Inflammatory macrophage treated with lipopolysaccharide for 1 hour (primary cell): Measurements from ENCODE around the gene CCDC174.

ENCODE experiments used
- DNase-seq, 2 donors: peaks; one replicate each; pipeline ENCODE4 v3.0.0-alpha.2; 2020 to 2022

Gene CCDC174

DNA sequence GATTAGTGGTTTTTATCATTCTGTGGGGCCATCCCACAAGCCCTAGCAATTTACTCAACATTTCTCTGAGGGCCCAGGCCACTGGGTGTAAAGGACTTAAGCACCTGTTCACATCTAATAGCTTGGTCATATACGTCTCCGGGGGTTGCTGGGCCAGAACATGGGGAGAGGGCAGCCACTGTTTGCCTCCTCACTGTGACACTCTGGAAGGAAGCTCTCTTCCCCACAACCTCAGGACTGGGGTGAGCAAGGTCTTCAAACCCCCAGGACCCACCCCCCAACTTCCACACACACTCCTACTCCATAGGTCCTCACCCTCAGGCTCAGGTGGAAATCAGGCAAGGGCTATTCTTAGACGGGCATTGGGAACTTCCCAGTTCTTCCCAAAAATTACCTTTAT lies 52.2 kb downstream of the CCDC174 start:
- DNase-seq, result no peak

DNA sequence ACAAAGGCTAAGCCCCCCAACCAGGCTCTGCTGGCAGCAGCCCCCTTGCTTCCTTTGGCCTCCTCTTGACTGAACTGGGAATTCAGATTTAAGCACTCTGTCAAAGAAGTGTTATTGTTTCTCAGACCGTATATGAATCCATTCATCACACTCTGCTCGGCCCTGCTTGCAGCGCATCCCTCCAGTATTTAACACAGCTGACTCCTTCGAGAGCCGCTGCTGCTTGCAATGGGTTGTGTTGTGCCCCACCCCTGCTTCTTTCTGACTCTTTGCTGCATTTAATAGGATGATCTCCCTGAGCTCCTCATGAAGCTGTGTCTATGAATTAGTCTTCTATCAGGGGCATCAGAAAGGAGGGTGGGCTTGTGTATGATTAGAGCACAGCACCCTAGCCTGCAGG lies 54.5 kb downstream of the CCDC174 start:
- DNase-seq, result no peak

- DNase-seq, result no peak
These were observed 65.0 kb downstream of the CCDC174 start for GRCh38 chr3:14716591-14716990.

GRCh38 chr3:14717307-14717706 lies 65.7 kb downstream of the CCDC174 start:
- DNase-seq, result no peak

DNA sequence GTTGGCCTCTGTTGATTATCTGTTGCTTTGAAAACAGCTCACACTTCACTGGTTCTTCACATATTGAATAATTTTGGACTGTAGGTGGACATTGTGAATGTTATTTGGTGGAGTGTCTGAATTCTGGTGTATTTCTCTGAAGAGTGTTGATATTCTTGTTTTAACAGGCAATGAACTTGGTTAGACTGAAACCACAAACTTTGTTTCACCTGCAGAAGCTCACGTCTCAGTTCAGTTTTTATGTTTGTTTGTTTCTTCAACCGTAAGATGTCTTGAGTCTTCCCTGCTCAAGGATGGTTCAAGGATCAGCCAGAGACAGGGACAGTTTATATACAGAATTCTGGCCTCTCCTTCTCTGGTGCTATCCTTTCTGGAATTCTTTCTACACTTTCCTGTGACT lies 67.0 kb downstream of the CCDC174 start:
- DNase-seq, result no peak

DNA sequence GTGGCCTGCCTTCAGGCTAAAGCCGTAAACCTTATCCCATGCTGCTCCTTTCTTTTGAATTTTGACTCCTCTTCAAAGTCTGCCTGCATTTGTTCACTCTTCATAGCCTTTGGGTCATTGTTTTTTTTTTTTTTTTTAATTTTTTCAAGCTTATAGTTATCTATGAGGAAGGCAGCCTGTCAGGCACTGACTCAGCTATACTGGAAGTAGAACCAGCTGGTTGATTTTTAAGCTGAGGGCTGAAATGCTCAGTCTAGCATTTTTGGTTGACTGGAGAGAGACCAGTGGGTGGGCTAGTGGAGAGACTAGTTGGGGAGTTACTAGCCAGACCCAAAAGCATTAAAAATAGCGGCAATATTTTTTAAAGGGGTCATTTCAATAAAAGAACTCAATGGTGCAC lies 67.4 kb downstream of the CCDC174 start:
- no peak for DNase-seq

- DNase-seq, result no peak
These were observed 69.7 kb downstream of the CCDC174 start for GRCh38 chr3:14721126-14721864.
